BJ (cell line): ENCODE measurements around the gene PGA4. TPM values are rescaled to one million over a fixed set of nuclear protein-coding genes. Genes with fewer than 3 reads are reported as not detected.

Experiments used
- CTCF ChIA-PET: fragments of 350-600 bp; formaldehyde crosslinking; extraction: SDS; loops from one replicate; lab custom pipeline; 2021; ENCODE audit warnings: antibody characterized with exemption, inconsistent platforms; lab: Yijun Ruan, JAX
- POLR2A ChIA-PET: fragments of 300-600 bp; sonication (Branson Sonifier 250); formaldehyde crosslinking; extraction: SDS; loops from one replicate; lab custom pipeline; 2021; ENCODE audit warnings: antibody characterized with exemption; lab: Charles Lee
- DNase-seq: peaks from one replicate; pipeline ENCODE4 v3.0.0-alpha.2; 2011; ENCODE audit warnings: low read depth
- H3K27me3 ChIP-seq: 2 replicates; pipeline ENCODE4 v1.6.0; 2011; ENCODE audit warnings: low read length; ENCODE audit not compliant: control insufficient read depth, insufficient read depth
- H3K36me3 ChIP-seq: 2 replicates; pipeline ENCODE4 v1.5.1; 2011; ENCODE audit warnings: low read length; ENCODE audit not compliant: control insufficient read depth, insufficient read depth
- H3K4me3 ChIP-seq: 2 replicates; pipeline ENCODE4 v1.5.1; 2011; ENCODE audit warnings: low read depth, mild to moderate bottlenecking, control low read depth, low read length
- polyA plus RNA-seq: library from polyadenylated mRNA; depleted of rRNA; stranded (reverse); fragments of >200 nt; gene quantifications from 2 replicates; pipeline ENCODE4 v1.2.3, GENCODE V29; 2011; rRNA removed
- TF ChIP-seq, protein P1 (sequence below): IDR thresholded peaks from 2 replicates; pipeline ENCODE4 v1.5.1; 2011; ENCODE audit warnings: low read depth, mild to moderate bottlenecking, control low read depth, inconsistent platforms, low read length, moderate library complexity; ENCODE audit not compliant: insufficient read depth

The PGA4 gene
- polyA plus RNA-seq, 1 experiment = not detected

DNA sequence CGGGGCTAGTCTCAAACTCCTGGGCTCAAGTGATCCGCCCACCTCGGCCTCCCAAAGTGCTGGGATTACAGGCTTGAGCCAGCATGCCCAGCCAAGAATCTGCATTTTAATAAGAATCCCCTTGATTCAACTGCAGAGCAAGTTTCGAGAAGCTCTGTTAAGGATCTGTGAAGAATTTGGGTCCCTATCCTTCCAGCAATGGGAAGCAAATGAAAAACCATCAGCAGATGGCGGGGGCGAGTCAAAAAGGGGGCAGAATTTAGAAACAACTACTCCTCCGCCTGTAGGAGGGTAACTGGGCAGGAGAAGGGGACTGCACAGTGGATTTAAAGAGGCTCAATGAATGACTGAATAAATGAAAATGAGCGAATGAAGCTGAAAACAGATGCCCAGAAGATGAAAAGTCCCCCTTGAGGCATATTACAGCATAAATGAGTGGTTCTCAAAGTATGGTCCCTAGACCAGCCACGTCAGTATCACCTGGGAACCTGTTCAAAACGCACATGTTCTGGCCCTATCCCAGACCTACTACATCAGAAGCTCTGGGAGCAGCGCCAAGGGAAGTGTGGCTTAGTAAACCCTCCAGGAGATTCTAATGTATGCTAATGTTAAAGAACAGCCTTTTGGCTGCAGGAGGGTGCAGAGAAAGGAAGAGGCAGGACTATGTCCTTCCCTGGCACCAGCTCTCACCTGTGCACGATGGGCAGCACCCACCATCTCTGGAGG, 58.0 kb downstream of the PGA4 start:
- Histone ChIP-seq H3K4me3 (no peak overlapping the region), H3K27me3 (no peaks in the 10 kb centered on the region), H3K36me3 (no peaks in the 10 kb centered on the region)
- ChIA-PET CTCF (interaction anchor here (1.5 kb wide), 1 partner anchor 10 kb away, joined by 6 read pairs; no protein-coding TSS in a partner anchor), POLR2A (no interaction called here)
- no peak for DNase-seq
- TF ChIP-seq, protein P1, sequence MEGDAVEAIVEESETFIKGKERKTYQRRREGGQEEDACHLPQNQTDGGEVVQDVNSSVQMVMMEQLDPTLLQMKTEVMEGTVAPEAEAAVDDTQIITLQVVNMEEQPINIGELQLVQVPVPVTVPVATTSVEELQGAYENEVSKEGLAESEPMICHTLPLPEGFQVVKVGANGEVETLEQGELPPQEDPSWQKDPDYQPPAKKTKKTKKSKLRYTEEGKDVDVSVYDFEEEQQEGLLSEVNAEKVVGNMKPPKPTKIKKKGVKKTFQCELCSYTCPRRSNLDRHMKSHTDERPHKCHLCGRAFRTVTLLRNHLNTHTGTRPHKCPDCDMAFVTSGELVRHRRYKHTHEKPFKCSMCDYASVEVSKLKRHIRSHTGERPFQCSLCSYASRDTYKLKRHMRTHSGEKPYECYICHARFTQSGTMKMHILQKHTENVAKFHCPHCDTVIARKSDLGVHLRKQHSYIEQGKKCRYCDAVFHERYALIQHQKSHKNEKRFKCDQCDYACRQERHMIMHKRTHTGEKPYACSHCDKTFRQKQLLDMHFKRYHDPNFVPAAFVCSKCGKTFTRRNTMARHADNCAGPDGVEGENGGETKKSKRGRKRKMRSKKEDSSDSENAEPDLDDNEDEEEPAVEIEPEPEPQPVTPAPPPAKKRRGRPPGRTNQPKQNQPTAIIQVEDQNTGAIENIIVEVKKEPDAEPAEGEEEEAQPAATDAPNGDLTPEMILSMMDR = no peak

DNA sequence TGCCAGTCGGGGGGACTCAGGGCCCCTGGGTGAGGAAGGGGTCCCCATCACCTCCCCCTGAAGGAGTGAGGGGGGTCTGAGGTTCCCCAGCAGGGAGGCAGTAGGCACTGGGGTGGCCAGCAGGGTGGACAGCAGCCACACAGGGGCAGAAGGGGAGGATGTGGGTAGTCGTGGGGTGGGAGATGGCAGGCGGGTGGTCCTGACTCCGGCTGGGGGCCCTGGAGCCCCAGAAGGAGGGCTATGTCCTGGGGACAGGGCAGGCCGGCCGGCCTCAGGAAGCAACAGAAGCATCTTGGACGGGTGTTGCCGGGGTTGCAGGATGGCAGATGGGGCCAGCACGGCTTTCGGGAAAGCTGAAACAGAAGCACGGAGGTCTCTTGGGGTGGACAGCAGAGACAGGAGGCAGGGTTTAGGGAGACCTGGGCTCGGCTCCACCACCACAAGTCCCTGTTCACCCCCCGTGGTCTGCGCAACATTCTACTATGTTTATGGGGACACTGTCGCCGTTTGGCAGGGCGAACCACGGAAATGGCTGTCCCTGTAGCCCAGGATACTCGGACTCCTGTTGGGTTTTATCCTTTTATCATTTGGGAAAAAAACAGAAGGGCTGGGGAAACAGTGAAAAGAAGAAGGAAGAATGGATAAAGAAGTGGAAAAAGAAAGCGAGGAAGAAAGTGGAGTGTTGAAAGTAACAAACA, 58.9 kb downstream of the PGA4 start:
- Histone ChIP-seq H3K36me3 (no peaks in the 10 kb centered on the region), H3K4me3 (no peak overlapping the region), H3K27me3 (no peaks in the 10 kb centered on the region)
- TF ChIP-seq, protein P1 = no peak
- CTCF ChIA-PET = interaction anchor here (1.0 to 1.4 kb wide), 2 partner anchors 11 to 13 kb away, joined by 3 to 5 read pairs; partner anchors contain the start of gene VWCE
- no peak for DNase-seq
- POLR2A ChIA-PET = interaction anchor here (0.6 kb wide), 1 partner anchor 11 kb away, joined by 5 read pairs; no protein-coding TSS in a partner anchor

Other genes with a start within 250 kb of the PGA4 start
- not detected in 2 replicates for gene CD5, start 119.9 kb upstream of the PGA4 start, polyA plus RNA-seq
- 8.9 and 17.5 TPM in 2 replicates for gene VPS37C, start 60.9 kb upstream of the PGA4 start, polyA plus RNA-seq
- gene PGA3, start 18.8 kb upstream of the PGA4 start, polyA plus RNA-seq = not detected in 2 replicates
- gene PGA5, start 18.8 kb downstream of the PGA4 start, polyA plus RNA-seq = not detected in 2 replicates
- 0.96 and 1.4 TPM in 2 replicates for gene VWCE, start 73.0 kb downstream of the PGA4 start, polyA plus RNA-seq
- gene DDB1, start 110.8 kb downstream of the PGA4 start, polyA plus RNA-seq = 265 and 281 TPM in 2 replicates
- gene TKFC, start 110.9 kb downstream of the PGA4 start, polyA plus RNA-seq = 23.9 and 37.6 TPM in 2 replicates
- 32.9 and 91.3 TPM in 2 replicates for gene CYB561A3, start 139.5 kb downstream of the PGA4 start, polyA plus RNA-seq
- 55.6 and 73.9 TPM in 2 replicates for gene TMEM138, start 140.0 kb downstream of the PGA4 start, polyA plus RNA-seq
- 27.3 and 29.2 TPM in 2 replicates for gene TMEM216, start 170.2 kb downstream of the PGA4 start, polyA plus RNA-seq
- 35.4 and 36.2 TPM in 2 replicates for gene CPSF7, start 207.6 kb downstream of the PGA4 start, polyA plus RNA-seq
- gene SDHAF2, start 207.8 kb downstream of the PGA4 start, polyA plus RNA-seq = 67.7 and 81.1 TPM in 2 replicates